WTC11 (cell line): ENCODE results near the gene MAS1. TPM values are rescaled to one million over a fixed set of nuclear protein-coding genes. Genes with fewer than 3 reads are reported as not detected.

Source experiments
- ATAC-seq: fragments of 200-7000 bp; cut with Tn5 transposase; 2 replicates; pipeline ENCODE4 v1.10.0; 2021; ENCODE audit warnings: mild to moderate bottlenecking, moderate library complexity
- CTCF ChIA-PET: fragments of 300-600 bp; sonication (Branson Sonifier 250); formaldehyde crosslinking; loops from one replicate; lab custom pipeline; 2021; ENCODE audit warnings: antibody characterized with exemption; lab: Charles Lee
- POLR2A ChIA-PET: fragments of 350-600 bp; sonication (Branson Sonifier 250); formaldehyde crosslinking; loops from one replicate; lab custom pipeline; 2021; ENCODE audit warnings: antibody characterized with exemption; lab: Charles Lee
- DNase-seq: peaks from one replicate; pipeline ENCODE4 v3.0.0; 2021; ENCODE audit warnings: low spot score
- H3K27ac Mint-ChIP-seq: 2 replicates; pipeline ENCODE4 v1.8.0; 2021; ENCODE audit warnings: mixed read lengths
- H3K27me3 Mint-ChIP-seq: 2 replicates; pipeline ENCODE4 v1.8.0; 2021; ENCODE audit warnings: low read depth, mild to moderate bottlenecking, moderate library complexity, mixed read lengths
- H3K36me3 Mint-ChIP-seq: 2 replicates; pipeline ENCODE4 v1.8.0; 2021; ENCODE audit warnings: mixed read lengths
- H3K4me1 Mint-ChIP-seq: 2 replicates; pipeline ENCODE4 v1.8.0; 2022; ENCODE audit warnings: mixed read lengths
- H3K4me3 Mint-ChIP-seq: 2 replicates; pipeline ENCODE4 v1.8.0; 2021; ENCODE audit warnings: mild to moderate bottlenecking, moderate library complexity, mixed read lengths
- H3K9me3 Mint-ChIP-seq: 2 replicates; pipeline ENCODE4 v1.8.0; 2021; ENCODE audit warnings: mixed read lengths
- AFF4 ChIP-seq: sonication (generic); formaldehyde crosslinking; IDR thresholded peaks from 2 replicates; pipeline ENCODE4 v1.8.1; 2023; ENCODE audit warnings: mild to moderate bottlenecking, missing genetic modification reagents, borderline replicate concordance
- FOXK1 ChIP-seq: sonication (generic); formaldehyde crosslinking; IDR thresholded peaks from 2 replicates; pipeline ENCODE4 v1.8.0; 2022; ENCODE audit warnings: mild to moderate bottlenecking, moderate library complexity, missing genetic modification reagents
- PRDM15 ChIP-seq: sonication (generic); formaldehyde crosslinking; IDR thresholded peaks from 2 replicates; pipeline ENCODE4 v1.8.0; 2022; ENCODE audit warnings: missing genetic modification reagents
- PREB ChIP-seq: sonication (generic); formaldehyde crosslinking; IDR thresholded peaks from 2 replicates; pipeline ENCODE4 v1.8.1; 2022; ENCODE audit warnings: mild to moderate bottlenecking, missing genetic modification reagents, moderate library complexity, borderline replicate concordance
- SMAD3 ChIP-seq: sonication (generic); formaldehyde crosslinking; IDR thresholded peaks from 2 replicates; pipeline ENCODE4 v1.8.0; 2022; ENCODE audit warnings: missing genetic modification reagents, mild to moderate bottlenecking, borderline replicate concordance
- SMAD4 ChIP-seq: sonication (generic); formaldehyde crosslinking; IDR thresholded peaks from 2 replicates; pipeline ENCODE4 v1.8.0; 2022; ENCODE audit warnings: mild to moderate bottlenecking, missing genetic modification reagents
- TCF7 ChIP-seq: sonication (generic); formaldehyde crosslinking; IDR thresholded peaks from 2 replicates; pipeline ENCODE4 v1.8.0; 2022; ENCODE audit warnings: mild to moderate bottlenecking, low read depth, missing genetic modification reagents, moderate library complexity
- USF1 ChIP-seq: sonication (generic); formaldehyde crosslinking; IDR thresholded peaks from 2 replicates; pipeline ENCODE4 v1.8.0; 2022; ENCODE audit warnings: mild to moderate bottlenecking, missing genetic modification reagents
- ZNF121 ChIP-seq: sonication (generic); formaldehyde crosslinking; IDR thresholded peaks from 2 replicates; pipeline ENCODE4 v1.8.0; 2023; ENCODE audit warnings: missing genetic modification reagents
- ZNF138 ChIP-seq: sonication (generic); formaldehyde crosslinking; conservative IDR thresholded peaks from 2 replicates; pipeline ENCODE4 v1.8.1; 2022; ENCODE audit warnings: mild to moderate bottlenecking, moderate library complexity, missing genetic modification reagents
- total RNA-seq: library from RNA; stranded (reverse); gene quantifications from 3 replicates; pipeline ENCODE4 v1.2.3, GENCODE V29; 2021
- TF ChIP-seq, protein P1 (sequence below): sonication (generic); formaldehyde crosslinking; IDR thresholded peaks from 2 replicates; pipeline ENCODE4 v1.8.1; 2023; ENCODE audit warnings: mild to moderate bottlenecking, missing genetic modification reagents, moderate library complexity

MAS1 gene
- total RNA-seq, 1 experiment from 2014 or later = 0.68 TPM

DNA sequence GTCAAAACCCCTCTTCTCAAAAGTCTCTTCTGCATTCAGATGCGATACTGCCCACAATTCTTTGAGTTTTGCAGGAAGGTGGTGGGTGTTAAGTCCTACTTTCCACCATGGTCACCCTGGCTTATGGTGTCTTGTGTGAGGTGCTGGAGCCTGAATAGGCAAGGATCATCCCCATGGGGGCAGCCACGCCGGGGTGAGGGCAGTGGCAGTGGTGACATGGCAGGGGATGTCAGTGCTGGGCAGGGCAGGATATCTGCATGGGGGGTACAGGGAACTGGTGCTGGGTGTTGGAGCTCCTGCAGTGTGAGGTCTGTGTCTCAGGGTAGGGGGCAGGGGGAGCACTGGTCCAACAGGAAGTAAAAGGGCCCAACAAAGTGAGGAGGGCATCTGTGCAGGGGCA is 2.3 kb downstream of the MAS1 start (continued):
- TF ChIP-seq PRDM15 = no peak
- TF ChIP-seq, protein P1, sequence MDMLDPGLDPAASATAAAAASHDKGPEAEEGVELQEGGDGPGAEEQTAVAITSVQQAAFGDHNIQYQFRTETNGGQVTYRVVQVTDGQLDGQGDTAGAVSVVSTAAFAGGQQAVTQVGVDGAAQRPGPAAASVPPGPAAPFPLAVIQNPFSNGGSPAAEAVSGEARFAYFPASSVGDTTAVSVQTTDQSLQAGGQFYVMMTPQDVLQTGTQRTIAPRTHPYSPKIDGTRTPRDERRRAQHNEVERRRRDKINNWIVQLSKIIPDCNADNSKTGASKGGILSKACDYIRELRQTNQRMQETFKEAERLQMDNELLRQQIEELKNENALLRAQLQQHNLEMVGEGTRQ (CRISPR knock-in tag) = no peak
- no peak for TF ChIP-seq TCF7 (CRISPR knock-in tag)
- TF ChIP-seq ZNF121 (CRISPR knock-in tag) = no peak
- no peak for TF ChIP-seq AFF4 (CRISPR knock-in tag)
- no peak for TF ChIP-seq USF1 (CRISPR knock-in tag)
- no peak for TF ChIP-seq ZNF138 (CRISPR knock-in tag)

DNA sequence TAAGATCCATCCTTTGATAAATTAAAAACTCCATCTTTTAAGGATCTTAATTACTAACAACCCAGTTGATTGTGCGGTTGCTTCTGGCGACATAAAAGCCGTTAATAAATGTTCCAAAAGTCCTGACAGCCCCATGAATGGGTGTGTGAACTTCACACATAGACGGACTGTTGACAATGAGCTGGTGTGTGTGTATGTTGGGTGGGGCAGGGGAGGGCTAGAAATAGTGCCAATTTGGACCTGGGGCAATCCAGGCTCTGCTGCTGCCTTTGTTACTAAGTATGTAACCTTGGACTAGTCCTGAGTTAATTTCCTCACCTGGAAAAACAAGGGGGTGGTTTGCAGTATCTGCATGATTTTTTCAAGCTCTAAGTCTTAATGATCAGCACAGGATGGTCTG is 4.2 kb downstream of the MAS1 start:
- TF ChIP-seq SMAD4 (CRISPR knock-in tag) (no peak), PREB (CRISPR knock-in tag) (no peak)
- Mint-ChIP-seq H3K9me3 (peaks cover 5% of the 10 kb centered on the region; the same call in 1 of the 2 replicates), H3K27ac (no peak overlapping the region), H3K4me3 (no peak overlapping the region), H3K4me1 (peaks cover 4% of the 10 kb centered on the region; the same call in 1 of the 2 replicates), H3K36me3 (no peaks in the 10 kb centered on the region), H3K27me3 (no peaks in the 10 kb centered on the region)
- ATAC-seq = no peak
- CTCF ChIA-PET = no interaction called here
- POLR2A ChIA-PET = no interaction called here
- no peak for DNase-seq

DNA sequence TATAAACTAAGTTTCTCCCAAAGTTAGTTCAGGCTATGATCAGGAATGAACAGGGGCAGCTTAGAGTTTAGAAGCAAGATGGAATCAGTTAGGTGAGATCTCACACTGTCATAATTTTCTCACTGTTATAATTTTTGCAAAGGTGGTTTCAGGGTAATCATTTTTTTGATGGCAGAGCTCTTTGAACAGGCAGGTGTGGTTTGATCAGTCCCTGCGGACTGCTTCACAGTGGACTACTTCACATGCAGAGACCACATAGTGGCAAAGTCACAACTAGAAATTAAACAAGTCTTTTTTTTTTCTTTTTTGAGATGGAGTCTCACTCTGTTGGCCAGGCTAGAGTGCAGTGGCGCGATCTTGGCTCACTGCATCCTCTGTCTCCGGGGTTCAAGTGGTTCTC is 6.8 kb downstream of the MAS1 start:
- no peak overlapping the region for H3K4me3 Mint-ChIP-seq
- H3K27me3 Mint-ChIP-seq = no peaks in the 10 kb centered on the region; the same call in 1 of the 2 replicates
- no peaks in the 10 kb centered on the region for H3K4me1 Mint-ChIP-seq
- ChIA-PET POLR2A (no interaction called here), CTCF (no interaction called here)
- no peaks in the 10 kb centered on the region for H3K36me3 Mint-ChIP-seq
- peaks cover 5% of the 10 kb centered on the region; the same call in 1 of the 2 replicates for H3K9me3 Mint-ChIP-seq
- ATAC-seq (no peak), DNase-seq (no peak)
- no peak overlapping the region for H3K27ac Mint-ChIP-seq
- TF ChIP-seq AFF4 (CRISPR knock-in tag) (no peak), PRDM15 (no peak), SMAD3 (no peak), FOXK1 (CRISPR knock-in tag) (no peak)
